ENCODE results near the gene ZNF324. TPM values are rescaled to one million over a fixed set of nuclear protein-coding genes. Genes with fewer than 3 reads are reported as not detected.
"Not testable (repeated sequence)": the region's sequence is repeated elsewhere in the genome, so short reads cannot be mapped to it uniquely, and the experiment has no call there.

Gene ZNF324
- total and polyA plus RNA-seq, 9 donors = 3.9 to 20.2 (median 17.3) TPM

- WGBS, 3 donors = 85 to 92% (median 89%) methylated on average over 7 of the region's 7 CpGs
- DNase-seq = no peak
- intact Hi-C loops (cut with DNase I) = no loop called here
- TF ChIP-seq POLR2A (IDR thresholded peaks at IDR 0.05) (no peak), EP300 (IDR thresholded peaks at IDR 0.05) (no peak)
- TF ChIP-seq, protein P1, sequence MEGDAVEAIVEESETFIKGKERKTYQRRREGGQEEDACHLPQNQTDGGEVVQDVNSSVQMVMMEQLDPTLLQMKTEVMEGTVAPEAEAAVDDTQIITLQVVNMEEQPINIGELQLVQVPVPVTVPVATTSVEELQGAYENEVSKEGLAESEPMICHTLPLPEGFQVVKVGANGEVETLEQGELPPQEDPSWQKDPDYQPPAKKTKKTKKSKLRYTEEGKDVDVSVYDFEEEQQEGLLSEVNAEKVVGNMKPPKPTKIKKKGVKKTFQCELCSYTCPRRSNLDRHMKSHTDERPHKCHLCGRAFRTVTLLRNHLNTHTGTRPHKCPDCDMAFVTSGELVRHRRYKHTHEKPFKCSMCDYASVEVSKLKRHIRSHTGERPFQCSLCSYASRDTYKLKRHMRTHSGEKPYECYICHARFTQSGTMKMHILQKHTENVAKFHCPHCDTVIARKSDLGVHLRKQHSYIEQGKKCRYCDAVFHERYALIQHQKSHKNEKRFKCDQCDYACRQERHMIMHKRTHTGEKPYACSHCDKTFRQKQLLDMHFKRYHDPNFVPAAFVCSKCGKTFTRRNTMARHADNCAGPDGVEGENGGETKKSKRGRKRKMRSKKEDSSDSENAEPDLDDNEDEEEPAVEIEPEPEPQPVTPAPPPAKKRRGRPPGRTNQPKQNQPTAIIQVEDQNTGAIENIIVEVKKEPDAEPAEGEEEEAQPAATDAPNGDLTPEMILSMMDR (IDR thresholded peaks at IDR 0.05) = no peak
- H3K4me1 ChIP-seq (ENCODE audit: insufficient read depth) = no peaks in the 10 kb centered on the region
- no peaks in the 10 kb centered on the region for H3K27me3 ChIP-seq
- H3K36me3 ChIP-seq = no peaks in the 10 kb centered on the region
- H3K9me3 ChIP-seq = no peaks in the 10 kb centered on the region
- no peak overlapping the region for H3K27ac ChIP-seq
- no peak overlapping the region for H3K4me3 ChIP-seq
These were observed 15.5 kb downstream of the ZNF324 start for GRCh38 chr19:58482372-58482771.

- H3K36me3 ChIP-seq = no peaks in the 10 kb centered on the region
- H3K27ac ChIP-seq = no peak overlapping the region
- no peaks in the 10 kb centered on the region for H3K9me3 ChIP-seq
- H3K4me1 ChIP-seq (ENCODE audit: insufficient read depth) = no peaks in the 10 kb centered on the region
- 73 to 91% (median 86%) methylated on average over 2 of the region's 2 CpGs for WGBS, 3 donors
- no peaks in the 10 kb centered on the region for H3K27me3 ChIP-seq
- no peak overlapping the region for H3K4me3 ChIP-seq
- no peak for DNase-seq
- intact Hi-C loops (cut with DNase I) = no loop called here
- TF ChIP-seq, protein P1 (IDR thresholded peaks at IDR 0.05) = no peak
- TF ChIP-seq EP300 (IDR thresholded peaks at IDR 0.05) = no peak
- TF ChIP-seq POLR2A (IDR thresholded peaks at IDR 0.05) = no peak
These were observed 16.9 kb downstream of the ZNF324 start for GRCh38 chr19:58483776-58484175.

- H3K4me1 ChIP-seq (ENCODE audit: insufficient read depth); H3K27me3 ChIP-seq; DNase-seq; H3K27ac ChIP-seq; intact Hi-C loops (cut with DNase I); H3K4me3 ChIP-seq; H3K9me3 ChIP-seq; H3K36me3 ChIP-seq: not testable (repeated sequence)
- WGBS, 3 donors = 94 to 96% (median 95%) methylated on average over 5 of the region's 5 CpGs
These were observed 17.5 kb downstream of the ZNF324 start for GRCh38 chr19:58484349-58484748.

DNA sequence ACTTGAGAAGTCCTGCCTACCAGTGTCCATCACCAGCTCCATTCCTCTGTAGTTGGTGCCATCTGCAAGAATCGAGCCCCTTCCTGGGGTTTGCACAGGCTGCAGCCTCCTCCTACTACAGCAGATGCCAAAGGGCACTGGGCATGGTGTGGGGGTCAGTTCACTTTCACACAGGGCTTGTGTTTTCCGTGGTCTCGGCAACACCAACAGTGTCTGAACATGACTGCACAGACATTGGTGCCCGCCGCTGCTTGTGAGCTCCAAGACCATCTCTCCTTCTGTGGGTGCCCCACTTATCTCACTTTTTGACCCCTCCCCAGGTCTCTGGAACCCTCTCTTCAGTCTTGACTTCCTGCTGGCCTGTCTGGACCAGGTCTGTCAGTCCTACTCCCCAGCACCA is 24.5 kb downstream of the ZNF324 start:
- Histone ChIP-seq H3K4me1 (ENCODE audit: insufficient read depth) (no peaks in the 10 kb centered on the region), H3K27me3 (no peaks in the 10 kb centered on the region), H3K36me3 (no peaks in the 10 kb centered on the region), H3K9me3 (no peaks in the 10 kb centered on the region), H3K4me3 (no peak overlapping the region), H3K27ac (no peak overlapping the region)
- TF ChIP-seq, protein P1 (IDR thresholded peaks at IDR 0.05) = no peak
- no peak for TF ChIP-seq EP300 (IDR thresholded peaks at IDR 0.05)
- no peak for TF ChIP-seq POLR2A (IDR thresholded peaks at IDR 0.05)
- DNase-seq = no peak
- 81 to 85% (median 84%) methylated on average over 5 of the region's 5 CpGs for WGBS, 3 donors
- intact Hi-C loops (cut with DNase I) = no loop called here

- Histone ChIP-seq H3K4me3 (no peak overlapping the region), H3K36me3 (no peaks in the 10 kb centered on the region), H3K27ac (no peak overlapping the region), H3K27me3 (no peaks in the 10 kb centered on the region), H3K4me1 (ENCODE audit: insufficient read depth) (no peaks in the 10 kb centered on the region), H3K9me3 (no peaks in the 10 kb centered on the region)
- intact Hi-C loops (cut with DNase I) = no loop called here
- 89 to 91% (median 89%) methylated on average over 14 of the region's 14 CpGs for WGBS, 3 donors
- DNase-seq = no peak
- TF ChIP-seq EP300 (IDR thresholded peaks at IDR 0.05) (no peak), POLR2A (IDR thresholded peaks at IDR 0.05) (no peak)
- TF ChIP-seq, protein P1 (IDR thresholded peaks at IDR 0.05) = no peak
These were observed 25.4 kb downstream of the ZNF324 start for GRCh38 chr19:58492265-58492664.
